ENCODE results near the gene VHLL. TPM values are rescaled to one million over a fixed set of nuclear protein-coding genes. Genes with fewer than 3 reads are reported as not detected.

The VHLL gene
- total RNA-seq, 1 experiment from 2014 or later, result not detected

DNA sequence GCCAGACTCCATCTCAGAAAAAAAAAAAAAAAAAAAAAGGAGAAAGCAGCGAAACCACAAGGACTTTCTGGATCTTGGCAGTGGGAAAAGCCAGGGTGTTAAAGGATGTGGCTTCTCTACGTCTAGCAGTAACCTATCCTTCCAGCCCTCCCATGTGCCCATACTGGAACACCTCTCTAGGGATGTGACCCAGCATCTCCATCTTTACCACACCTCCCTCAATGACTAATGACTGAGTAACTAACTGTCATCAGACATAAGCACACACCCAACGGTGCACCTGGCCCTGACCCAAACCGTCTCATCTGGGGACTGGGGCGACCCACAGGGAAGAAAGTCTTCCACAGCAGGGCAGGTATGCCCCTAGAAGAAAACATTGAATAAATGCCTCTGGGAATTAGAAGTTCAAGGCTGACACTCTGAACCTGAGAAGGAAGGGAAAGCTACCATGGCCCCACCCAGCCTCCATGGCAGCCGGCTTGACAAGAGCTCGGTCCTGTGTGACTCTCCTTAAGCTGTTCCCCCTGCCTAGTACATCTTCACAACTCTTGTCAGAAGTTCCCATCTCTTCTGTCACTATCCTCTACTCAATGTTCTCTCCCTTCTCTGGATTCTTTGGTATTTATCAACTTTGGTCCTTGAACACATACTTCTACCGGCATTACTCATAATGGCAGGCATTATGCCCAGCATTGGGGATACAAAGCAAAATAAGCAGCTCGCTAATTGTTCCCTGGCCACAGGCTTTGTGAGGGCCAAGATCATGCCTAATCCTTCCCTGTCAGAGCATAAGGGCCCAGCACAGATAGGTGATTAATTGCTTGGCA is 36.4 kb downstream of the VHLL start:
- DNase-seq, result no peak
- Mint-ChIP-seq H3K9me3 (ENCODE audit: unreplicated experiment) (no peaks in the 10 kb centered on the region), H3K4me1 (ENCODE audit: low read depth, unreplicated experiment) (no peaks in the 10 kb centered on the region), H3K36me3 (ENCODE audit: insufficient read depth, unreplicated experiment) (peaks cover 88% of the 10 kb centered on the region), H3K27ac (ENCODE audit: unreplicated experiment) (no peak overlapping the region), H3K27me3 (ENCODE audit: insufficient read depth, unreplicated experiment) (no peaks in the 10 kb centered on the region), H3K4me3 (ENCODE audit: unreplicated experiment) (no peak overlapping the region)
- H3K27me3 ChIP-seq (replicated peaks; ENCODE audit: control insufficient read depth, insufficient read depth, low read length), result no peaks in the 10 kb centered on the region
- CTCF ChIA-PET, result no interaction called here
- intact Hi-C loops (cut with micrococcal nuclease; ENCODE audit: unreplicated experiment), result no loop called here
- no peak overlapping the region for H3K4me3 ChIP-seq (ENCODE audit: low read depth, low read length)
- no peaks in the 10 kb centered on the region for H3K9me3 ChIP-seq
- no TSS peak for BruUV-seq (replicated peaks)
- POLR2A ChIA-PET, result no interaction called here
- no peaks in the 10 kb centered on the region for H3K4me1 ChIP-seq
- H3K36me3 ChIP-seq (ENCODE audit: control insufficient read depth, insufficient read depth, low read length), result peaks cover 16% of the 10 kb centered on the region
- no peak for TF ChIP-seq CTCF (IDR thresholded peaks at IDR 0.05; ENCODE audit: insufficient read depth in 1 of 2, low read depth in 1 of 2, low read length in 1 of 2, severe bottlenecking in 1 of 2, unreplicated experiment in 1 of 2)

- Histone ChIP-seq H3K4me1 (no peaks in the 10 kb centered on the region), H3K4me3 (ENCODE audit: low read depth, low read length) (no peak overlapping the region), H3K9me3 (no peaks in the 10 kb centered on the region), H3K27me3 (replicated peaks; ENCODE audit: control insufficient read depth, insufficient read depth, low read length) (no peaks in the 10 kb centered on the region), H3K36me3 (ENCODE audit: control insufficient read depth, insufficient read depth, low read length) (peaks cover 15% of the 10 kb centered on the region)
- Mint-ChIP-seq H3K4me3 (ENCODE audit: unreplicated experiment) (no peak overlapping the region), H3K4me1 (ENCODE audit: low read depth, unreplicated experiment) (no peaks in the 10 kb centered on the region), H3K27ac (ENCODE audit: unreplicated experiment) (peak overlapping the region; percentile 43), H3K27me3 (ENCODE audit: insufficient read depth, unreplicated experiment) (no peaks in the 10 kb centered on the region), H3K36me3 (ENCODE audit: insufficient read depth, unreplicated experiment) (peaks cover 88% of the 10 kb centered on the region), H3K9me3 (ENCODE audit: unreplicated experiment) (no peaks in the 10 kb centered on the region)
- DNase-seq, result no peak
- POLR2A ChIA-PET, result no interaction called here
- no peak for TF ChIP-seq CTCF (IDR thresholded peaks at IDR 0.05; ENCODE audit: insufficient read depth in 1 of 2, low read depth in 1 of 2, low read length in 1 of 2, severe bottlenecking in 1 of 2, unreplicated experiment in 1 of 2)
- CTCF ChIA-PET, result interaction anchor here (0.6 kb wide), 2 partner anchors 36 to 125 kb away, joined by 3 to 4 read pairs; no protein-coding TSS in a partner anchor
- no TSS peak for BruUV-seq (replicated peaks)
- intact Hi-C loops (cut with micrococcal nuclease; ENCODE audit: unreplicated experiment), result no loop called here
Measured at GRCh38 chr1:156260896-156261295, 38.2 kb downstream of the VHLL start.

GRCh38 chr1:156259805-156260204 is 39.3 kb downstream of the VHLL start:
- H3K4me3 Mint-ChIP-seq (ENCODE audit: unreplicated experiment), result no peak overlapping the region
- intact Hi-C loops (cut with micrococcal nuclease; ENCODE audit: unreplicated experiment), result no loop called here
- peak in 1 of 2 experiments; percentile 28 for TF ChIP-seq CTCF (IDR thresholded peaks at IDR 0.05; ENCODE audit: insufficient read depth in 1 of 2, low read depth in 1 of 2, low read length in 1 of 2, severe bottlenecking in 1 of 2, unreplicated experiment in 1 of 2)
- no peaks in the 10 kb centered on the region for H3K9me3 ChIP-seq
- H3K4me1 Mint-ChIP-seq (ENCODE audit: low read depth, unreplicated experiment), result no peaks in the 10 kb centered on the region
- H3K27me3 Mint-ChIP-seq (ENCODE audit: insufficient read depth, unreplicated experiment), result no peaks in the 10 kb centered on the region
- no peaks in the 10 kb centered on the region for H3K9me3 Mint-ChIP-seq (ENCODE audit: unreplicated experiment)
- H3K36me3 Mint-ChIP-seq (ENCODE audit: insufficient read depth, unreplicated experiment), result peaks cover 84% of the 10 kb centered on the region
- peaks cover 13% of the 10 kb centered on the region for H3K36me3 ChIP-seq (ENCODE audit: control insufficient read depth, insufficient read depth, low read length)
- H3K4me3 ChIP-seq (ENCODE audit: low read depth, low read length), result no peak overlapping the region
- peak in 1 of 2 experiments; percentile 42 for DNase-seq
- no TSS peak for BruUV-seq (replicated peaks)
- no peaks in the 10 kb centered on the region for H3K4me1 ChIP-seq
- no peak overlapping the region for H3K27ac Mint-ChIP-seq (ENCODE audit: unreplicated experiment)
- no peaks in the 10 kb centered on the region for H3K27me3 ChIP-seq (replicated peaks; ENCODE audit: control insufficient read depth, insufficient read depth, low read length)
- ChIA-PET CTCF (interaction anchor here (0.5 to 1.4 kb wide), 7 partner anchors 12 to 130 kb away, joined by 3 to 6 read pairs (median 4); no protein-coding TSS in a partner anchor), POLR2A (no interaction called here)

Measured in Caco-2 (cell line).